HG03108 (cell line): ENCODE results near the gene MFSD11.
"Not testable (repeated sequence)": the region's sequence is repeated elsewhere in the genome, so short reads cannot be mapped to it uniquely, and the experiment has no call there.

Source experiments
- ATAC-seq: cut with Tn5 transposase; IDR thresholded peaks from one replicate; pipeline ENCODE4 v1.9.1; 2021; ENCODE audit warnings: moderate library complexity; ENCODE audit not compliant: unreplicated experiment

Gene MFSD11

GRCh38 chr17:76725580-76726230 is 12.2 kb upstream of the MFSD11 start:
- peak; percentile 11 for ATAC-seq

- ATAC-seq = peak; percentile 75
Measured at GRCh38 chr17:76726231-76726775, 11.6 kb upstream of the MFSD11 start, which contains the start of gene JMJD6. Gene JMJD6 (minus strand): TSS chr17:76726606. CDS start chr17:76726475, 131 bp downstream.

- ATAC-seq = peak; percentile 29
Measured at GRCh38 chr17:76726776-76727718, 10.9 kb upstream of the MFSD11 start, which contains the start of gene METTL23. Gene METTL23 (plus strand): TSS chr17:76726839. CDS start chr17:76729711, 2,872 bp downstream.

GRCh38 chr17:76727745-76728456 is 10.0 kb upstream of the MFSD11 start:
- ATAC-seq = no peak

GRCh38 chr17:76731800-76732733 is 5.9 kb upstream of the MFSD11 start:
- not testable (repeated sequence) for ATAC-seq

GRCh38 chr17:76732734-76733617 is 4.9 kb upstream of the MFSD11 start:
- no peak for ATAC-seq

- no peak for ATAC-seq
Measured at GRCh38 chr17:76733618-76733957, 4.3 kb upstream of the MFSD11 start.

- no peak for ATAC-seq
Measured at GRCh38 chr17:76734080-76734840, 3.7 kb upstream of the MFSD11 start.

- ATAC-seq = no peak
Measured at GRCh38 chr17:76735006-76735405, 2.9 kb upstream of the MFSD11 start.

GRCh38 chr17:76735586-76736348 is 2.2 kb upstream of the MFSD11 start:
- ATAC-seq = no peak

GRCh38 chr17:76736349-76737081 is 1.4 kb upstream of the MFSD11 start:
- peak; percentile 15 for ATAC-seq

GRCh38 chr17:76737082-76737675 is 740 bp upstream of the MFSD11 start, which contains the start of gene SRSF2:
Gene SRSF2 (minus strand): TSS chr17:76737331. CDS start chr17:76737160, 171 bp downstream.
- peak; percentile 53 for ATAC-seq

GRCh38 chr17:76738468-76738850 is 540 bp downstream of the MFSD11 start:
- ATAC-seq = no peak

- not testable (repeated sequence) for ATAC-seq
Measured at GRCh38 chr17:76739568-76740115, 1.7 kb downstream of the MFSD11 start.

- ATAC-seq = no peak
Measured at GRCh38 chr17:76740329-76741118, 2.6 kb downstream of the MFSD11 start.
